OCI-LY7 (cell line): ENCODE data around the gene LCN2.

ENCODE experiments used
- CTCF ChIP-seq: fragments of 200-600 bp; sonication (generic); conservative IDR thresholded peaks from 2 replicates; pipeline ENCODE4 v1.5.1; 2014; ENCODE audit warnings: mild to moderate bottlenecking, antibody characterized with exemption, low read length, moderate library complexity, mixed read lengths
- EZH2phosphoT487 ChIP-seq: fragments of 200-600 bp; sonication (generic); IDR thresholded peaks from 2 replicates; pipeline ENCODE4 v1.6.1; 2018; ENCODE audit warnings: low read depth, borderline replicate concordance, mild to moderate bottlenecking, mixed run types, antibody characterized with exemption, low read length, moderate library complexity, mixed read lengths

- no peak for TF ChIP-seq CTCF
- no peak for TF ChIP-seq EZH2phosphoT487
Observed at GRCh38 chr9:128162215-128163026, 13.2 kb downstream of the LCN2 start.
